Panc1 (cell line): Measurements from ENCODE around the gene RIC3. TPM values are rescaled to one million over a fixed set of nuclear protein-coding genes. Genes with fewer than 3 reads are reported as not detected.

Experiments
- ATAC-seq: fragments of 200-7000 bp; cut with Tn5 transposase; 2 replicates; pipeline ENCODE4 v1.9.1; 2020; ENCODE audit warnings: mild to moderate bottlenecking, moderate library complexity
- BruUV-seq: library from RNA; stranded (reverse); fragments of 400-500 nt; replicated peaks from 2 replicates; lab custom pipeline; 2021; lab: Mats Ljungman, UMichigan
- CTCF ChIA-PET: fragments of 300-600 bp; sonication (Branson Sonifier 250); formaldehyde crosslinking; loops from one replicate; lab custom pipeline; 2022; ENCODE audit warnings: antibody characterized with exemption; lab: Charles Lee
- POLR2A ChIA-PET: fragments of 300-600 bp; sonication (Branson Sonifier 250); formaldehyde crosslinking; loops from one replicate; lab custom pipeline; 2022; ENCODE audit warnings: antibody characterized with exemption; lab: Charles Lee
- DNase-seq: peaks from one replicate; pipeline ENCODE4 v3.0.0-alpha.2; 2010; ENCODE audit warnings: low read depth, low spot score
- H3K27ac ChIP-seq: 2 replicates; pipeline ENCODE4 v1.5.1; 2011; ENCODE audit warnings: mild to moderate bottlenecking, low read length, inconsistent platforms
- H3K27me3 ChIP-seq: fragments of 200-500 bp; sonication (Bioruptor generic); 2 replicates; pipeline ENCODE4 v1.6.0; 2014; ENCODE audit warnings: low read length, inconsistent platforms; ENCODE audit not compliant: control insufficient read depth, insufficient read depth
- H3K36me3 ChIP-seq: fragments of 200-500 bp; sonication (Bioruptor generic); 2 replicates; pipeline ENCODE4 v1.5.1; 2014; ENCODE audit warnings: inconsistent platforms, mild to moderate bottlenecking, low read length, moderate library complexity; ENCODE audit not compliant: control insufficient read depth, insufficient read depth
- H3K4me1 ChIP-seq: 2 replicates; pipeline ENCODE4 v1.5.1; 2011; ENCODE audit warnings: inconsistent platforms, mild to moderate bottlenecking, low read length, moderate library complexity; ENCODE audit not compliant: control insufficient read depth, insufficient read depth
- H3K4me3 ChIP-seq, 2 experiments: 2 replicates each; pipeline ENCODE4 v1.5.1; 2011 to 2012; ENCODE audit warnings: low read depth in 2 of 2, low read length in 2 of 2, mild to moderate bottlenecking in 2 of 2, inconsistent platforms in 1 of 2, moderate library complexity in 1 of 2
- H3K9me3 ChIP-seq: fragments of 200-500 bp; sonication (Bioruptor generic); 2 replicates; pipeline ENCODE4 v1.5.1; 2014; ENCODE audit warnings: low read depth, mild to moderate bottlenecking, inconsistent platforms, low read length, moderate library complexity; ENCODE audit not compliant: control insufficient read depth, insufficient read depth
- CTCF ChIP-seq: fragments of 450-650 bp; IDR thresholded peaks from 2 replicates; pipeline ENCODE4 v1.5.1; 2017; ENCODE audit warnings: mild to moderate bottlenecking
- POLR2AphosphoS5 ChIP-seq: IDR thresholded peaks from 2 replicates; pipeline ENCODE4 v1.6.1; 2012; ENCODE audit warnings: mild to moderate bottlenecking, low read depth, low read length, moderate library complexity
- REST ChIP-seq, 2 experiments: IDR thresholded peaks; 2 replicates each; pipeline ENCODE4 v1.6.1; 2011 to 2012; ENCODE audit warnings: low read depth in 2 of 2, control low read depth in 1 of 2, low read length in 1 of 2, mild to moderate bottlenecking in 1 of 2, moderate library complexity in 1 of 2; ENCODE audit not compliant: insufficient read depth in 1 of 2
- SIN3A ChIP-seq: IDR thresholded peaks from 2 replicates; pipeline ENCODE4 v1.6.1; 2012; ENCODE audit warnings: low read depth, mild to moderate bottlenecking, low read length, moderate library complexity, borderline replicate concordance; ENCODE audit not compliant: insufficient read depth
- TCF7L2 ChIP-seq: IDR thresholded peaks from 2 replicates; pipeline ENCODE4 v1.6.1; 2011; ENCODE audit warnings: mild to moderate bottlenecking, low read depth, low read length, inconsistent platforms
- in situ Hi-C: cut with HindIII; loops from 2 replicates; pipeline ENCODE4 v1.10.0; 2016; ENCODE audit warnings: low sequenced_read_pairs, low pct_unique_long_range_greater_than_20kb
- intact Hi-C: fragments of 100-400 bp; cut with micrococcal nuclease; formaldehyde crosslinking; loops from one replicate; pipeline ENCODE4 v1.10.0; 2022; ENCODE audit not compliant: unreplicated experiment
- total RNA-seq: library from RNA; stranded (reverse); gene quantifications from one replicate; pipeline ENCODE4 v1.2.1, GENCODE V29; 2021; ENCODE audit not compliant: unreplicated experiment

The RIC3 gene
- total RNA-seq, 1 experiment from 2014 or later: 4.2 TPM

- H3K4me1 ChIP-seq: no peaks in the 10 kb centered on the region
- no peak overlapping the region for H3K4me3 ChIP-seq
- no peak for TF ChIP-seq SIN3A
- no peak for TF ChIP-seq REST (IDR thresholded peaks at IDR 0.05; ENCODE audit: insufficient read depth in 1 of 2, low read depth in 2 of 2, low read length in 1 of 2)
- no peak for TF ChIP-seq TCF7L2
- TF ChIP-seq CTCF: no peak
- no peak for TF ChIP-seq POLR2AphosphoS5
- ATAC-seq (no peak), DNase-seq (no peak)
- no peaks in the 10 kb centered on the region for H3K36me3 ChIP-seq
- no peaks in the 10 kb centered on the region for H3K9me3 ChIP-seq
- intact Hi-C loops: no loop called here
- in situ Hi-C loops: no loop called here
- no peak overlapping the region for H3K27ac ChIP-seq
- BruUV-seq: no TSS peak
- H3K27me3 ChIP-seq: peaks cover 2% of the 10 kb centered on the region; the same call in 1 of the 2 replicates
- ChIA-PET CTCF (interaction anchor here (0.6 kb wide), 2 partner anchors 61 to 346 kb away, joined by 3 to 4 read pairs; no protein-coding TSS in a partner anchor), POLR2A (no interaction called here)
Measured at GRCh38 chr11:8217926-8218325, 49.1 kb upstream of the RIC3 start.

- H3K27me3 ChIP-seq: peaks cover 8% of the 10 kb centered on the region
- DNase-seq (no peak), ATAC-seq (no peak)
- no peaks in the 10 kb centered on the region for H3K36me3 ChIP-seq
- BruUV-seq: no TSS peak
- no peaks in the 10 kb centered on the region for H3K9me3 ChIP-seq
- in situ Hi-C loops (no loop called here), intact Hi-C loops (no loop called here)
- no peak overlapping the region for H3K27ac ChIP-seq
- ChIA-PET CTCF (interaction anchor here (0.6 kb wide), 2 partner anchors 62 to 346 kb away, joined by 3 to 4 read pairs; no protein-coding TSS in a partner anchor), POLR2A (no interaction called here)
- no peak overlapping the region for H3K4me3 ChIP-seq
- TF ChIP-seq SIN3A (no peak), CTCF (no peak), REST (IDR thresholded peaks at IDR 0.05; ENCODE audit: insufficient read depth in 1 of 2, low read depth in 2 of 2, low read length in 1 of 2) (no peak), TCF7L2 (no peak), POLR2AphosphoS5 (no peak)
- no peaks in the 10 kb centered on the region for H3K4me1 ChIP-seq
Measured at GRCh38 chr11:8217136-8217535, 48.3 kb upstream of the RIC3 start.
